WI38 (cell line): ENCODE measurements around the gene CCDC102A.
A peak's percentile ranks its signal among the peaks of the same experiment; 100 is the strongest.

Experiments used
- H3K4me3 ChIP-seq: 2 replicates; pipeline ENCODE4 v1.5.1; 2011; ENCODE audit warnings: low read depth, mild to moderate bottlenecking, control low read depth, low read length
- CTCF ChIP-seq: IDR thresholded peaks from 2 replicates; pipeline ENCODE4 v1.5.1; 2012; ENCODE audit warnings: low read depth, mild to moderate bottlenecking, control low read depth, low read length

Gene CCDC102A

DNA sequence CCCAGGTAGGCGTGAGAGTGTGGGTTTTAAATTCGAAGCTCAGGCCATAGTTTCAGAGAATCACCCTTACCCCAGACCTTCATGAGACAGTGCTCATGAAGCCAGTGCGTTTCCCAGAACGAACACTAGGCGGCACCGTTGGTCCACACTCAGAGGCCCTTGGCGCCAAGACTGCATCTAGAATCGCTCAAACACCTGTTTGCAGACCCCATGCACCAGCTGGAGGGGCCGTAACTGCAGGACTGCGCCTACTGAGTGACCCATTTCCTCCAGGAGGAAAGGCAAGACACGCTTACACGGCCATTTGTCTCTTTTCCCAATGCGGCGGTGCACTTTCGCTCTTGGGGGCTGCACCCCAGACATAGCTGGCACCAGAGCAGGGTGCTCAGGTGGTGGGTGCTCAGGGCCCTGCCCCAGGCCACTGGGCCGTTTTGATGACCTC is 40.1 kb upstream of the CCDC102A start:
- TF ChIP-seq CTCF, result peak; percentile 100
- H3K4me3 ChIP-seq, result no peak overlapping the region

GRCh38 chr16:57575468-57576277 is 39.3 kb upstream of the CCDC102A start:
- H3K4me3 ChIP-seq, result no peak overlapping the region
- no peak for TF ChIP-seq CTCF

DNA sequence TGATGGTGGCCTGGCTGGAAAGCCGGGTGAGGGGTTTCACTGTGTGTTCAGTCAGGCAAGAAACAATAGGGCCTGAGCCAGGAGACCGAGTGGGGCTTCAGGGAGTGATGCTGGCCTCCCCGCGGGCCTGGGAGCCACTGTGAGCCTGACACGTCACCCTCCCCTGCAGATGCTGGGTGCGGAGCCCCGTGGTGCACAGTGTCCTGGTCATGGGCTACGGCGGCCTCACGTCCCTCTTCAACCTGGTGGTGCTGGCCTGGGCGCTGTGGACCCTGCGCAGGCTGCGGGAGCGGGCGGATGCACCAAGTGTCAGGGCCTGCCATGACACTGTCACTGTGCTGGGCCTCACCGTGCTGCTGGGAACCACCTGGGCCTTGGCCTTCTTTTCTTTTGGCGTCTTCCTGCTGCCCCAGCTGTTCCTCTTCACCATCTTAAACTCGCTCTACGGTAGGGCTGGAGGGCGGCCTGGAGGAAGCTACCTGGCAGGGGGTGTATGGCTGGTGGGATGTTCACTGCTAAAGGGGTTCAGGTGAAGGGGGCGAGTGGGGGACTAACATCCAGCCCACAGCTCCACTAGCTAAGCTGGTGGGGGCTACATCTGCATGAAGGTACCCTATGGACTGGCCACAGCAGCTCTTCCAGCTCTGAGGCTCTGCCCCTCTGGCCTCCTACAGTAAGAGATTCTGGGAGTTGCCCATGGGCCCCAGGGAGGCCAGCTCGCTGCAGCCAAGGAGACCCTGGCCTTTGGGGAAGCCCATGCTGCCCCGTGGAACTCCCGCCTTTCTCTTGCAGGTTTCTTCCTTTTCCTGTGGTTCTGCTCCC is 38.5 kb upstream of the CCDC102A start:
- TF ChIP-seq CTCF, result no peak

DNA sequence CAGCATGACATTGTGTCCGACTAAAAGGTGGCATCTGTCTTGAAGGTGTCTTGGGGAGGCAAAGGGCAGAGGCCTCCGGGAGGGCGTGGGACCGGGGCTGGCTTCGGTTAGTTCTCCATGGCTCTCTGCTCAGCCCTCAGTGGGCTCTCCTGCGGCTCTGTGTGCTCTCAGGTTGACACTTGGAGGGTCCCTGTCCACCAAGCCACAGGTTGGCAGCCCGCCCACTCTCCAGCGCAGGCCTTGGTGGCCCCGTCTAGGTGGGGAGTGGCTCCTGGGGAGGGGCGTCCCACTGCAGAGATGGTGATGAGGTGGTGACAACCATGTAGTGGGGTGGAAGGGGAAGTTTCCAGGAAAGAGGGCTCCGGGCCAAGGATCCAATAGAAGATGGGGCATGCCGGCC is 37.7 kb upstream of the CCDC102A start:
- no peak overlapping the region for H3K4me3 ChIP-seq
- TF ChIP-seq CTCF, result no peak

More for the DNA sequence above, 38.5 kb upstream of the CCDC102A start:
- H3K4me3 ChIP-seq, result no peak overlapping the region

GRCh38 chr16:57572978-57573728 is 36.8 kb upstream of the CCDC102A start:
- no peak overlapping the region for H3K4me3 ChIP-seq
- TF ChIP-seq CTCF, result no peak

DNA sequence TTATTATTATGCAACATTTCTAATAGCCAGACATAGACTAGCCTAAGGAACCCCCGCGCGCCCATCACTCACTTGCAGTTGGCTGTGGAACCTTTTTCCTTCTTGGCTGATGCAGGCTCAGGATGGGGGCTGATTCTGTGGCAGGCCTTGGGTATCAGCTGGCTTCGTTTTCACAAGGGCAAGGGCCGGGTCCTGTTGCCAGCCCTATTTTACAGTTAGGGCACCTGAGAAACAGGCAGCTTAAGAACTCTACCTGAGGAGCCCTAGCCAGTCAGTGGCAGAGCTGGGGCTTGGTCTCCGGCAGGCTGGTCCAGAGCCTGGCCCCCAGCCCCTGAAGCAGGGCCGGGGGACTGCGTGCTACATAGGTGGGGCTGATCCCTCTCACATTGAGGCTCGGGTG is 34.7 kb upstream of the CCDC102A start:
- no peak overlapping the region for H3K4me3 ChIP-seq
- no peak for TF ChIP-seq CTCF
